Measurements from ENCODE around the gene SPRED1. TPM values are rescaled to one million over a fixed set of nuclear protein-coding genes. Genes with fewer than 3 reads are reported as not detected.

Gene SPRED1
- total RNA-seq, 1 donor from 2014 or later = 33.7 TPM

- Mint-ChIP-seq H3K36me3 (ENCODE audit: unreplicated experiment) (peaks cover 32% of the 10 kb centered on the region), H3K4me1 (ENCODE audit: unreplicated experiment) (peaks cover 11% of the 10 kb centered on the region), H3K4me3 (ENCODE audit: unreplicated experiment) (no peak overlapping the region), H3K27ac (ENCODE audit: unreplicated experiment) (no peak overlapping the region), H3K9me3 (ENCODE audit: unreplicated experiment) (no peaks in the 10 kb centered on the region), H3K27me3 (ENCODE audit: unreplicated experiment) (no peaks in the 10 kb centered on the region)
- TF ChIP-seq CTCF (IDR thresholded peaks at IDR 0.05) = no peak
- DNase-seq (ENCODE audit: extremely low spot score, unreplicated experiment) = no peak
Observed at GRCh38 chr15:38308797-38309196, 56.2 kb downstream of the SPRED1 start.

- peaks cover 23% of the 10 kb centered on the region for H3K36me3 Mint-ChIP-seq (ENCODE audit: unreplicated experiment)
- no peaks in the 10 kb centered on the region for H3K9me3 Mint-ChIP-seq (ENCODE audit: unreplicated experiment)
Observed at GRCh38 chr15:38312190-38312589, 59.6 kb downstream of the SPRED1 start.

GRCh38 chr15:38316311-38316710 lies 63.7 kb downstream of the SPRED1 start:
- no peak for TF ChIP-seq CTCF (IDR thresholded peaks at IDR 0.05)
- H3K9me3 Mint-ChIP-seq (ENCODE audit: unreplicated experiment) = no peaks in the 10 kb centered on the region
- DNase-seq (ENCODE audit: extremely low spot score, unreplicated experiment) = no peak
- H3K27me3 Mint-ChIP-seq (ENCODE audit: unreplicated experiment) = no peaks in the 10 kb centered on the region
- H3K27ac Mint-ChIP-seq (ENCODE audit: unreplicated experiment) = peak overlapping the region; percentile 39
- peaks cover 4% of the 10 kb centered on the region for H3K36me3 Mint-ChIP-seq (ENCODE audit: unreplicated experiment)
- H3K4me3 Mint-ChIP-seq (ENCODE audit: unreplicated experiment) = no peak overlapping the region
- peaks cover 19% of the 10 kb centered on the region for H3K4me1 Mint-ChIP-seq (ENCODE audit: unreplicated experiment)

More at GRCh38 chr15:38312190-38312589, 59.6 kb downstream of the SPRED1 start:
- no peak for TF ChIP-seq CTCF (IDR thresholded peaks at IDR 0.05)
- Mint-ChIP-seq H3K4me1 (ENCODE audit: unreplicated experiment) (peaks cover 20% of the 10 kb centered on the region), H3K27ac (ENCODE audit: unreplicated experiment) (no peak overlapping the region), H3K4me3 (ENCODE audit: unreplicated experiment) (no peak overlapping the region), H3K27me3 (ENCODE audit: unreplicated experiment) (no peaks in the 10 kb centered on the region)
- no peak for DNase-seq (ENCODE audit: extremely low spot score, unreplicated experiment)

- H3K27me3 Mint-ChIP-seq (ENCODE audit: unreplicated experiment) = no peaks in the 10 kb centered on the region
- no peak overlapping the region for H3K4me3 Mint-ChIP-seq (ENCODE audit: unreplicated experiment)
- H3K27ac Mint-ChIP-seq (ENCODE audit: unreplicated experiment) = no peak overlapping the region
- DNase-seq (ENCODE audit: extremely low spot score, unreplicated experiment) = no peak
- H3K9me3 Mint-ChIP-seq (ENCODE audit: unreplicated experiment) = no peaks in the 10 kb centered on the region
- TF ChIP-seq CTCF (IDR thresholded peaks at IDR 0.05) = no peak
- H3K4me1 Mint-ChIP-seq (ENCODE audit: unreplicated experiment) = peaks cover 16% of the 10 kb centered on the region
- H3K36me3 Mint-ChIP-seq (ENCODE audit: unreplicated experiment) = peaks cover 14% of the 10 kb centered on the region
Observed at GRCh38 chr15:38320181-38320580, 67.5 kb downstream of the SPRED1 start.

- no peak for TF ChIP-seq CTCF (IDR thresholded peaks at IDR 0.05)
- H3K27me3 Mint-ChIP-seq (ENCODE audit: unreplicated experiment) = no peaks in the 10 kb centered on the region
- H3K4me1 Mint-ChIP-seq (ENCODE audit: unreplicated experiment) = peaks cover 16% of the 10 kb centered on the region
- no peak for DNase-seq (ENCODE audit: extremely low spot score, unreplicated experiment)
- H3K9me3 Mint-ChIP-seq (ENCODE audit: unreplicated experiment) = no peaks in the 10 kb centered on the region
- H3K4me3 Mint-ChIP-seq (ENCODE audit: unreplicated experiment) = no peak overlapping the region
- no peak overlapping the region for H3K27ac Mint-ChIP-seq (ENCODE audit: unreplicated experiment)
- H3K36me3 Mint-ChIP-seq (ENCODE audit: unreplicated experiment) = peaks cover 20% of the 10 kb centered on the region
Observed at GRCh38 chr15:38320866-38321265, 68.2 kb downstream of the SPRED1 start.

Measured in osteocyte (in vitro differentiated cells).